ENCODE results near the gene TTF1. TPM values are rescaled to one million over a fixed set of nuclear protein-coding genes. Genes with fewer than 3 reads are reported as not detected.

TTF1 gene
- total RNA-seq, 1 experiment from 2014 or later, result 26.9 TPM

GRCh38 chr9:132351404-132352045 lies 55.1 kb downstream of the TTF1 start:
- Histone ChIP-seq H4K8ac (replicated peaks; ENCODE audit: insufficient read length, low read depth, low read length) (no peak overlapping the region), H4K20me1 (ENCODE audit: control insufficient read depth, insufficient read depth, insufficient read length) (no peaks in the 10 kb centered on the region), H3K23me2 (ENCODE audit: insufficient read length, low read depth, low read length, poor library complexity, severe bottlenecking) (peaks cover 5% of the 10 kb centered on the region), H2AFZ (ENCODE audit: low read length) (no peak overlapping the region), H3K4me1 (ENCODE audit: insufficient read depth, low read length) (no peaks in the 10 kb centered on the region), H3T11ph (ENCODE audit: low read length) (no peak overlapping the region), H2BK15ac (ENCODE audit: low read depth, low read length) (no peak overlapping the region), H3K4me2 (ENCODE audit: insufficient read depth, insufficient read length, low read length) (no peak overlapping the region), H3K79me2 (ENCODE audit: insufficient read depth, low read length) (peaks cover 4% of the 10 kb centered on the region; the same call in 1 of the 2 replicates), H3K79me1 (ENCODE audit: insufficient read depth, low read depth, low read length, poor library complexity, severe bottlenecking) (no peaks in the 10 kb centered on the region), H2BK5ac (ENCODE audit: insufficient read length, low read length) (no peak overlapping the region), H3K9me3 (ENCODE audit: control insufficient read depth, low read depth, low read length) (no peaks in the 10 kb centered on the region), H3K14ac (ENCODE audit: insufficient read depth, low read length) (no peak overlapping the region), H2AK5ac (ENCODE audit: insufficient read length, low read length) (no peak overlapping the region), H3K23ac (ENCODE audit: insufficient read length, low read depth, low read length) (no peak overlapping the region), H2BK12ac (ENCODE audit: insufficient read length, low read depth, low read length) (no peak overlapping the region), H3K18ac (ENCODE audit: insufficient read length, low read depth, low read length) (no peak overlapping the region), H2BK20ac (ENCODE audit: low read depth, low read length, poor library complexity, severe bottlenecking) (no peak overlapping the region), H4K5ac (ENCODE audit: insufficient read length, low read depth, low read length) (no peak overlapping the region), H3K56ac (ENCODE audit: insufficient read length, low read depth, low read length) (no peak overlapping the region), H4K91ac (ENCODE audit: insufficient read length, low read depth, low read length) (no peak overlapping the region), H2BK120ac (ENCODE audit: low read depth, low read length, poor library complexity, severe bottlenecking) (no peak overlapping the region), H3K4ac (ENCODE audit: low read depth, low read length) (no peak overlapping the region), H3K27me3 (ENCODE audit: insufficient read depth, low read length) (no peaks in the 10 kb centered on the region), H3K27ac (ENCODE audit: insufficient read length, low read depth, low read length) (no peak overlapping the region), H3K9ac (ENCODE audit: extremely low read depth, insufficient read length, low read length) (no peak overlapping the region)
- no peak overlapping the region; a peak in 1 of 7 replicates for H3K27ac Mint-ChIP-seq
- no peaks in the 10 kb centered on the region for H3K27me3 Mint-ChIP-seq (ENCODE audit: low read depth)
- WGBS (ENCODE audit: extremely low coverage, insufficient read length, low lambda C conversion rate), result no CpG with 5 or more reads among the region's 3 CpGs
- TF ChIP-seq, protein P1, sequence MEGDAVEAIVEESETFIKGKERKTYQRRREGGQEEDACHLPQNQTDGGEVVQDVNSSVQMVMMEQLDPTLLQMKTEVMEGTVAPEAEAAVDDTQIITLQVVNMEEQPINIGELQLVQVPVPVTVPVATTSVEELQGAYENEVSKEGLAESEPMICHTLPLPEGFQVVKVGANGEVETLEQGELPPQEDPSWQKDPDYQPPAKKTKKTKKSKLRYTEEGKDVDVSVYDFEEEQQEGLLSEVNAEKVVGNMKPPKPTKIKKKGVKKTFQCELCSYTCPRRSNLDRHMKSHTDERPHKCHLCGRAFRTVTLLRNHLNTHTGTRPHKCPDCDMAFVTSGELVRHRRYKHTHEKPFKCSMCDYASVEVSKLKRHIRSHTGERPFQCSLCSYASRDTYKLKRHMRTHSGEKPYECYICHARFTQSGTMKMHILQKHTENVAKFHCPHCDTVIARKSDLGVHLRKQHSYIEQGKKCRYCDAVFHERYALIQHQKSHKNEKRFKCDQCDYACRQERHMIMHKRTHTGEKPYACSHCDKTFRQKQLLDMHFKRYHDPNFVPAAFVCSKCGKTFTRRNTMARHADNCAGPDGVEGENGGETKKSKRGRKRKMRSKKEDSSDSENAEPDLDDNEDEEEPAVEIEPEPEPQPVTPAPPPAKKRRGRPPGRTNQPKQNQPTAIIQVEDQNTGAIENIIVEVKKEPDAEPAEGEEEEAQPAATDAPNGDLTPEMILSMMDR (conservative IDR thresholded peaks at IDR 0.05), result no peak
- peaks cover 13 to 15% of the 10 kb centered on the region in 2 experiments for H3K4me1 Mint-ChIP-seq
- H3K36me3 Mint-ChIP-seq (ENCODE audit: insufficient read depth in 1 of 3, low read depth in 3 of 3), result peaks cover 27 to 65% (median 46%) of the 10 kb centered on the region in 3 experiments; a peak in 6 of 7 replicates
- DNase-seq, result no peak
- H3K4me3 Mint-ChIP-seq, result no peak overlapping the region
- no peaks in the 10 kb centered on the region; a peak in 1 of 5 replicates for H3K9me3 Mint-ChIP-seq
